DND-41 (cell line): Measurements from ENCODE around the gene MYDGF.

Experiments
- ATAC-seq: fragments of 200-7000 bp; cut with Tn5 transposase; 3 replicates; pipeline ENCODE4 v1.9.1; 2021; ENCODE audit warnings: low read depth; ENCODE audit not compliant: insufficient read depth
- DNase-seq: peaks from one replicate; pipeline ENCODE4 v3.0.0-alpha.2; 2020
- H2AFZ ChIP-seq: 2 replicates; pipeline ENCODE4 v1.6.0; 2012; ENCODE audit warnings: low read depth, low read length
- H3K27ac ChIP-seq: 2 replicates; pipeline ENCODE4 v1.5.1; 2012; ENCODE audit warnings: low read length, inconsistent platforms
- H3K27me3 ChIP-seq: fragments of 200-600 bp; sonication (generic); 2 replicates; pipeline ENCODE4 v1.6.0; 2012; ENCODE audit warnings: low read length, mild to moderate bottlenecking, inconsistent platforms; ENCODE audit not compliant: insufficient read depth, poor library complexity
- H3K36me3 ChIP-seq: 2 replicates; pipeline ENCODE4 v1.5.1; 2012; ENCODE audit warnings: low read length, inconsistent platforms; ENCODE audit not compliant: insufficient read depth
- H3K4me1 ChIP-seq: 2 replicates; pipeline ENCODE4 v1.5.1; 2012; ENCODE audit warnings: mild to moderate bottlenecking, low read length; ENCODE audit not compliant: insufficient read depth
- H3K4me2 ChIP-seq: 2 replicates; pipeline ENCODE4 v1.6.0; 2012; ENCODE audit warnings: mild to moderate bottlenecking, moderate library complexity, low read length, inconsistent platforms; ENCODE audit not compliant: insufficient read depth
- H3K4me3 ChIP-seq, 2 experiments: fragments of 200-600 bp in 1 of 2; shearing (Covaris generic) in 1 of 2; 2 replicates each; pipeline ENCODE4 v1.5.1; 2012 to 2016; ENCODE audit warnings: inconsistent platforms in 2 of 2, low read length in 2 of 2, mild to moderate bottlenecking in 2 of 2, low read depth in 1 of 2, moderate library complexity in 1 of 2
- H3K79me2 ChIP-seq: 2 replicates; pipeline ENCODE4 v1.6.0; 2012; ENCODE audit warnings: low read length, inconsistent platforms; ENCODE audit not compliant: insufficient read depth
- H3K9ac ChIP-seq: 2 replicates; pipeline ENCODE4 v1.6.0; 2012; ENCODE audit warnings: low read depth, mild to moderate bottlenecking, inconsistent platforms, low read length, moderate library complexity
- H3K9me3 ChIP-seq: 2 replicates; pipeline ENCODE4 v1.5.1; 2012; ENCODE audit warnings: low read length, moderate library complexity, mild to moderate bottlenecking, inconsistent platforms; ENCODE audit not compliant: insufficient read depth, severe bottlenecking
- H4K20me1 ChIP-seq: 2 replicates; pipeline ENCODE4 v1.6.0; 2012; ENCODE audit warnings: low read length; ENCODE audit not compliant: insufficient read depth
- CTCF ChIP-seq: IDR thresholded peaks from 2 replicates; pipeline ENCODE4 v1.5.1; 2012; ENCODE audit warnings: borderline replicate concordance, low read length, moderate library complexity, mild to moderate bottlenecking; ENCODE audit not compliant: poor library complexity, severe bottlenecking; ENCODE audit errors: extremely low read depth
- EZH2 ChIP-seq: IDR thresholded peaks from 3 replicates; pipeline ENCODE4 v1.6.1; 2012; ENCODE audit warnings: borderline replicate concordance, low read depth, mild to moderate bottlenecking, moderate library complexity, low read length, inconsistent platforms; ENCODE audit not compliant: severe bottlenecking

MYDGF gene

GRCh38 chr19:4699826-4700692 is 29.9 kb upstream of the MYDGF start:
- peaks cover 82% of the 10 kb centered on the region for H3K36me3 ChIP-seq
- no peak for ATAC-seq
- H3K27me3 ChIP-seq, result no peaks in the 10 kb centered on the region

DNA sequence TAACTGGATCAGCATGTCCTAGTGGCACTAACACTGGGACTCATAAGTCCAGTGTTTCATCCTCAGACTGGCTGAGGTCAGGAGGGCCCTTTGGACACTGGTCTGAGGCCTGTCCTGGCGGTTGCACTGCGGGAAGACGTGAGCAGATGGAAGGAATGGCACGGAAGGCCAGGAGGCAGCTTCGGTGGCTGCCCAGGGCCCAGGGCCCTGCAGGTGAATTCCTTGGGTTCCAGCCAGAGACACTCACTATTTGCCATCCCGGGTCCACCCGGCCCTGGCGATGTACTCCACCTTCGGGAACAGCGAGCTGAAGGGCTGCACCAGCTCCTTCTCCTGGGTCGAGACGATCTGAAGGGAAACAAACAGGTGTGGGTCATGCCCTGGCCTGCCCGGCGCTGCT is 27.2 kb upstream of the MYDGF start:
- H3K27ac ChIP-seq, result no peak overlapping the region
- H3K4me2 ChIP-seq, result no peak overlapping the region

More at GRCh38 chr19:4699826-4700692, 29.9 kb upstream of the MYDGF start:
- Histone ChIP-seq H4K20me1 (peaks cover 9% of the 10 kb centered on the region; the same call in 1 of the 2 replicates), H3K9me3 (no peaks in the 10 kb centered on the region), H3K27ac (no peak overlapping the region), H3K9ac (no peak overlapping the region), H3K4me2 (no peak overlapping the region), H3K4me1 (no peaks in the 10 kb centered on the region), H2AFZ (no peak overlapping the region), H3K4me3 (no peak overlapping the region), H3K79me2 (no peaks in the 10 kb centered on the region)
- DNase-seq, result no peak
- TF ChIP-seq CTCF (no peak), EZH2 (no peak)

DNA sequence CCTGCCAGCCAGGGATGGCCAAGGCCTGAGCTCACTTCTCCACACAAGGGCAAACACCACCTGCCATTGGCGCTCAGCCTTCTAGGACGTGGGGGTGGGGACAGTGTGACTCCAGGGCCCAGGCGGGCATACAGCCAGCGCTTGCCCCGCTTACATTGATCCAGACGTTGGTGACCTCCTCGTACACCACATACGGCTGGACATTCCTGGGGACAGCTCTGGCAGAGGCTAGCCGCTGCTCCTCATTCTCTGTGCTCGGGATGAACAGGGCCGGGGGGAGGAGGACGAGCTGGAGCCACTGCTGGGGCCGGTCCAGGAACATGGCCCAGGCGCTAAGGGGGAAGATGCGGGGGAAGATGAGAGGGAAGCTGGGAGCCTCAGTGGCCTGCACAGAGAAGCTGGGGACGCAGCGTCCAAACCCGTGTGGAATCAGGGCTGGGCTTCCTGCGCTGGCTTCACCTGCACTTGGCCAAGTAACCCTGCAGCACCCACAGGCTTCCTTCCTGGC is 25.1 kb upstream of the MYDGF start:
- Histone ChIP-seq H3K36me3 (peaks cover 84% of the 10 kb centered on the region), H3K27ac (no peak overlapping the region), H3K4me2 (no peak overlapping the region), H3K79me2 (no peaks in the 10 kb centered on the region), H3K27me3 (no peaks in the 10 kb centered on the region), H3K4me3 (no peak overlapping the region), H3K9me3 (no peaks in the 10 kb centered on the region), H3K4me1 (no peaks in the 10 kb centered on the region), H4K20me1 (peaks cover 10% of the 10 kb centered on the region), H2AFZ (no peak overlapping the region), H3K9ac (no peak overlapping the region)
- TF ChIP-seq EZH2 (no peak), CTCF (no peak)
- no peak for ATAC-seq
- no peak for DNase-seq

More for the DNA sequence above, 27.2 kb upstream of the MYDGF start:
- peaks cover 13% of the 10 kb centered on the region for H4K20me1 ChIP-seq
- TF ChIP-seq EZH2 (no peak), CTCF (no peak)
- H3K4me3 ChIP-seq, result no peak overlapping the region
- no peaks in the 10 kb centered on the region for H3K9me3 ChIP-seq
- H3K36me3 ChIP-seq, result peaks cover 88% of the 10 kb centered on the region
- no peak overlapping the region for H3K9ac ChIP-seq
- no peaks in the 10 kb centered on the region for H3K79me2 ChIP-seq
- H3K4me1 ChIP-seq, result no peaks in the 10 kb centered on the region
- DNase-seq, result no peak
- H3K27me3 ChIP-seq, result no peaks in the 10 kb centered on the region
- no peak for ATAC-seq
- no peak overlapping the region for H2AFZ ChIP-seq
